ENCODE measurements around the gene MYO1A.

GRCh38 chr12:57080855-57081254 lies 30.9 kb upstream of the MYO1A start:
- TF ChIP-seq, protein P1, sequence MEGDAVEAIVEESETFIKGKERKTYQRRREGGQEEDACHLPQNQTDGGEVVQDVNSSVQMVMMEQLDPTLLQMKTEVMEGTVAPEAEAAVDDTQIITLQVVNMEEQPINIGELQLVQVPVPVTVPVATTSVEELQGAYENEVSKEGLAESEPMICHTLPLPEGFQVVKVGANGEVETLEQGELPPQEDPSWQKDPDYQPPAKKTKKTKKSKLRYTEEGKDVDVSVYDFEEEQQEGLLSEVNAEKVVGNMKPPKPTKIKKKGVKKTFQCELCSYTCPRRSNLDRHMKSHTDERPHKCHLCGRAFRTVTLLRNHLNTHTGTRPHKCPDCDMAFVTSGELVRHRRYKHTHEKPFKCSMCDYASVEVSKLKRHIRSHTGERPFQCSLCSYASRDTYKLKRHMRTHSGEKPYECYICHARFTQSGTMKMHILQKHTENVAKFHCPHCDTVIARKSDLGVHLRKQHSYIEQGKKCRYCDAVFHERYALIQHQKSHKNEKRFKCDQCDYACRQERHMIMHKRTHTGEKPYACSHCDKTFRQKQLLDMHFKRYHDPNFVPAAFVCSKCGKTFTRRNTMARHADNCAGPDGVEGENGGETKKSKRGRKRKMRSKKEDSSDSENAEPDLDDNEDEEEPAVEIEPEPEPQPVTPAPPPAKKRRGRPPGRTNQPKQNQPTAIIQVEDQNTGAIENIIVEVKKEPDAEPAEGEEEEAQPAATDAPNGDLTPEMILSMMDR (IDR thresholded peaks at IDR 0.05; ENCODE audit: borderline replicate concordance, extremely low read depth, low read length, poor library complexity, severe bottlenecking) = no peak
- no peak for TF ChIP-seq EZH2 (IDR thresholded peaks at IDR 0.05; ENCODE audit: borderline replicate concordance, low read depth, low read length, severe bottlenecking)

Measured in DND-41 (cell line).